ENCODE data around the gene SLC34A1.

Gene SLC34A1

GRCh38 chr5:177432143-177432838 is 48.1 kb downstream of the SLC34A1 start:
- H3K4me1 Mint-ChIP-seq: peaks cover 69% of the 10 kb centered on the region

GRCh38 chr5:177432839-177433657 is 48.8 kb downstream of the SLC34A1 start:
- H3K4me3 Mint-ChIP-seq: no peak overlapping the region
- peaks cover 63% of the 10 kb centered on the region for H3K4me1 Mint-ChIP-seq
- no peaks in the 10 kb centered on the region for H3K9me3 Mint-ChIP-seq
- H3K36me3 Mint-ChIP-seq: peaks cover 45% of the 10 kb centered on the region
- no peak for ATAC-seq
- H3K27me3 Mint-ChIP-seq: no peaks in the 10 kb centered on the region
- peak overlapping the region; percentile 71 for H3K27ac Mint-ChIP-seq

More at GRCh38 chr5:177432143-177432838, 48.1 kb downstream of the SLC34A1 start:
- Mint-ChIP-seq H3K27me3 (no peaks in the 10 kb centered on the region), H3K36me3 (peaks cover 37% of the 10 kb centered on the region), H3K27ac (peak overlapping the region; percentile 71), H3K9me3 (no peaks in the 10 kb centered on the region), H3K4me3 (peak overlapping the region; percentile 92)
- no peak for ATAC-seq

- H3K4me3 Mint-ChIP-seq: no peak overlapping the region
- peaks cover 61% of the 10 kb centered on the region for H3K4me1 Mint-ChIP-seq
- H3K27me3 Mint-ChIP-seq: no peaks in the 10 kb centered on the region
- no peaks in the 10 kb centered on the region for H3K9me3 Mint-ChIP-seq
- no peak for ATAC-seq
- H3K36me3 Mint-ChIP-seq: peaks cover 52% of the 10 kb centered on the region
- H3K27ac Mint-ChIP-seq: no peak overlapping the region
These were observed 49.5 kb downstream of the SLC34A1 start for GRCh38 chr5:177433658-177434217.

- ATAC-seq: no peak
- Mint-ChIP-seq H3K27me3 (no peaks in the 10 kb centered on the region), H3K4me1 (peaks cover 54% of the 10 kb centered on the region), H3K9me3 (no peaks in the 10 kb centered on the region), H3K36me3 (peaks cover 56% of the 10 kb centered on the region), H3K27ac (no peak overlapping the region), H3K4me3 (no peak overlapping the region)
These were observed 50.2 kb downstream of the SLC34A1 start for GRCh38 chr5:177434437-177434836.

- no peaks in the 10 kb centered on the region for H3K9me3 Mint-ChIP-seq
- no peak overlapping the region for H3K27ac Mint-ChIP-seq
- peaks cover 63% of the 10 kb centered on the region for H3K36me3 Mint-ChIP-seq
- ATAC-seq: no peak
- no peak overlapping the region for H3K4me3 Mint-ChIP-seq
- no peaks in the 10 kb centered on the region for H3K27me3 Mint-ChIP-seq
- H3K4me1 Mint-ChIP-seq: peaks cover 47% of the 10 kb centered on the region
These were observed 50.9 kb downstream of the SLC34A1 start for GRCh38 chr5:177434942-177435738.

- Mint-ChIP-seq H3K36me3 (peaks cover 60% of the 10 kb centered on the region), H3K9me3 (no peaks in the 10 kb centered on the region), H3K4me3 (no peak overlapping the region), H3K27me3 (no peaks in the 10 kb centered on the region), H3K4me1 (peaks cover 38% of the 10 kb centered on the region), H3K27ac (no peak overlapping the region)
- no peak for ATAC-seq
These were observed 51.8 kb downstream of the SLC34A1 start for GRCh38 chr5:177435847-177436536.

- Mint-ChIP-seq H3K36me3 (peaks cover 66% of the 10 kb centered on the region), H3K9me3 (no peaks in the 10 kb centered on the region), H3K4me3 (no peak overlapping the region), H3K4me1 (peaks cover 23% of the 10 kb centered on the region), H3K27me3 (no peaks in the 10 kb centered on the region), H3K27ac (peak overlapping the region; percentile 72)
- no peak for ATAC-seq
These were observed 53.4 kb downstream of the SLC34A1 start for GRCh38 chr5:177437623-177438022.

GRCh38 chr5:177438468-177438867 is 54.2 kb downstream of the SLC34A1 start:
- no peak for ATAC-seq
- Mint-ChIP-seq H3K27me3 (no peaks in the 10 kb centered on the region), H3K36me3 (peaks cover 59% of the 10 kb centered on the region), H3K4me3 (no peak overlapping the region), H3K4me1 (peaks cover 14% of the 10 kb centered on the region), H3K9me3 (no peaks in the 10 kb centered on the region), H3K27ac (no peak overlapping the region)

GRCh38 chr5:177439518-177440053 is 55.4 kb downstream of the SLC34A1 start:
- no peaks in the 10 kb centered on the region for H3K27me3 Mint-ChIP-seq
- H3K27ac Mint-ChIP-seq: peak overlapping the region; percentile 56
- H3K36me3 Mint-ChIP-seq: peaks cover 57% of the 10 kb centered on the region
- H3K4me1 Mint-ChIP-seq: peaks cover 24% of the 10 kb centered on the region
- no peak overlapping the region for H3K4me3 Mint-ChIP-seq
- H3K9me3 Mint-ChIP-seq: no peaks in the 10 kb centered on the region
- no peak for ATAC-seq

- Mint-ChIP-seq H3K9me3 (no peaks in the 10 kb centered on the region), H3K4me3 (no peak overlapping the region), H3K27me3 (no peaks in the 10 kb centered on the region), H3K36me3 (peaks cover 57% of the 10 kb centered on the region), H3K4me1 (peaks cover 32% of the 10 kb centered on the region), H3K27ac (peak overlapping the region; percentile 56)
- no peak for ATAC-seq
These were observed 56.2 kb downstream of the SLC34A1 start for GRCh38 chr5:177440211-177440989.

- H3K4me1 Mint-ChIP-seq: peaks cover 40% of the 10 kb centered on the region
- peak overlapping the region; percentile 40 for H3K27ac Mint-ChIP-seq
- H3K27me3 Mint-ChIP-seq: no peaks in the 10 kb centered on the region
- ATAC-seq: no peak
- peaks cover 51% of the 10 kb centered on the region for H3K36me3 Mint-ChIP-seq
- no peaks in the 10 kb centered on the region for H3K9me3 Mint-ChIP-seq
- H3K4me3 Mint-ChIP-seq: no peak overlapping the region
These were observed 57.0 kb downstream of the SLC34A1 start for GRCh38 chr5:177440990-177441780.

GRCh38 chr5:177442066-177442826 is 58.0 kb downstream of the SLC34A1 start:
- no peaks in the 10 kb centered on the region for H3K27me3 Mint-ChIP-seq
- H3K4me3 Mint-ChIP-seq: no peak overlapping the region
- no peak overlapping the region for H3K27ac Mint-ChIP-seq
- H3K9me3 Mint-ChIP-seq: no peaks in the 10 kb centered on the region
- H3K4me1 Mint-ChIP-seq: peaks cover 33% of the 10 kb centered on the region
- peaks cover 40% of the 10 kb centered on the region for H3K36me3 Mint-ChIP-seq
- no peak for ATAC-seq

Measured in stimulated activated memory B cell treated with anti-CD40 and anti-IgM and Interleukin-4, amounts not matched to agents 10 μg/mL and 1 μg/mL and 100 μg/mL, for 72 hours (primary cell).